Thyroid gland (tissue), 4 donors: ENCODE results near the gene GIMAP1. TPM values are rescaled to one million over a fixed set of nuclear protein-coding genes. Genes with fewer than 3 reads are reported as not detected.

Source experiments
- DNase-seq, 2 donors: peaks; one replicate each; pipeline ENCODE4 v3.0.0-alpha.2; 2019
- H3K27ac ChIP-seq, 3 donors: fragments of 200-600 bp; sonication (generic); 1 replicate in 2 of 3; 2 replicates in 1 of 3; pipeline ENCODE4 v1.5.1; 2016 to 2019; ENCODE audit warnings: mild to moderate bottlenecking in 1 of 3, moderate library complexity in 1 of 3
- H3K27me3 ChIP-seq: fragments of 200-600 bp; sonication (generic); one replicate; pipeline ENCODE4 v1.5.1; 2019
- H3K36me3 ChIP-seq, 2 donors: fragments of 200-600 bp; sonication (generic); one replicate each; pipeline ENCODE4 v1.5.1; 2016 to 2019
- H3K4me1 ChIP-seq, 2 donors: fragments of 200-600 bp; sonication (generic); one replicate each; pipeline ENCODE4 v1.5.1; 2017 to 2019
- H3K4me3 ChIP-seq, 3 donors: fragments of 200-600 bp; sonication (generic); replicated peaks in 1 of 3; 1 replicate in 2 of 3; 2 replicates in 1 of 3; pipeline ENCODE4 v1.5.1; 2016; ENCODE audit warnings: mild to moderate bottlenecking in 1 of 3
- H3K9me3 ChIP-seq: fragments of 200-600 bp; sonication (generic); one replicate; pipeline ENCODE4 v1.5.1; 2017
- CTCF ChIP-seq, 6 experiments: fragments of 200-600 bp in 3 of 6; fragments of 450-650 bp in 3 of 6; sonication (generic) in 3 of 6; IDR thresholded peaks; one replicate each; pipeline ENCODE4 v1.5.1; 2016 to 2019; ENCODE audit warnings: antibody characterized with exemption in 6 of 6, mild to moderate bottlenecking in 2 of 6, inconsistent platforms in 1 of 6, moderate library complexity in 1 of 6
- POLR2A ChIP-seq, 2 donors: fragments of 450-650 bp; IDR thresholded peaks; one replicate each; pipeline ENCODE4 v1.6.1; 2017; ENCODE audit warnings: antibody characterized with exemption in 2 of 2, mild to moderate bottlenecking in 2 of 2, moderate library complexity in 1 of 2
- WGBS, 2 donors: methylation state at CpG; one replicate each; pipeline ENCODE4 v1.1.5; 2017; 5-methylcytosine and 5-hydroxymethylcytosine counted together
- intact Hi-C: fragments of 100-400 bp; cut with DNase I; formaldehyde crosslinking; loops from one replicate; pipeline ENCODE4 v1.15.1; 2023
- total RNA-seq, 4 donors: library from RNA; depleted of rRNA; stranded (reverse); fragments of >200 nt; gene quantifications; one replicate each; pipeline ENCODE4 v1.2.3, GENCODE V29; 2016

Gene GIMAP1
- total RNA-seq, 4 donors from 2014 or later: 6.7 to 23.6 (median 9.6) TPM

GRCh38 chr7:150734254-150734653 lies 17.8 kb downstream of the GIMAP1 start:
- Histone ChIP-seq H3K4me3 (no peak overlapping the region), H3K27ac (no peak overlapping the region), H3K27me3 (no peaks in the 10 kb centered on the region), H3K36me3 (no peaks in the 10 kb centered on the region), H3K9me3 (no peaks in the 10 kb centered on the region), H3K4me1 (no peaks in the 10 kb centered on the region)
- intact Hi-C loops: no loop called here
- WGBS, 2 donors: 81 to 86% methylated on average over 3 of the region's 3 CpGs
- DNase-seq: no peak
- TF ChIP-seq CTCF (IDR thresholded peaks at IDR 0.05) (no peak), POLR2A (IDR thresholded peaks at IDR 0.05) (no peak)

GRCh38 chr7:150735596-150736358 lies 19.4 kb downstream of the GIMAP1 start:
- no peak for DNase-seq
- Histone ChIP-seq H3K4me3 (no peak overlapping the region), H3K27me3 (no peaks in the 10 kb centered on the region), H3K36me3 (no peaks in the 10 kb centered on the region), H3K27ac (peak overlapping the region in 1 of 3 donors; percentile 83), H3K9me3 (no peaks in the 10 kb centered on the region), H3K4me1 (no peaks in the 10 kb centered on the region)
- intact Hi-C loops: no loop called here
- TF ChIP-seq POLR2A (IDR thresholded peaks at IDR 0.05): no peak
- no peak for TF ChIP-seq CTCF (IDR thresholded peaks at IDR 0.05)
- WGBS, 2 donors: 50 to 57% methylated on average over 3 of the region's 3 CpGs

GRCh38 chr7:150736864-150737263 lies 20.5 kb downstream of the GIMAP1 start:
- Histone ChIP-seq H3K36me3 (peaks cover 0 to 5% of the 10 kb centered on the region in 2 donors), H3K4me3 (no peak overlapping the region), H3K27me3 (no peaks in the 10 kb centered on the region), H3K9me3 (no peaks in the 10 kb centered on the region), H3K27ac (peak overlapping the region; percentile 28 to 83 (median 64)), H3K4me1 (no peaks in the 10 kb centered on the region)
- intact Hi-C loops: no loop called here
- no peak for TF ChIP-seq POLR2A (IDR thresholded peaks at IDR 0.05)
- TF ChIP-seq CTCF (IDR thresholded peaks at IDR 0.05): no peak
- DNase-seq: no peak
- 43 to 47% methylated on average over 4 of the region's 4 CpGs for WGBS, 2 donors

GRCh38 chr7:150737265-150738055 lies 21.0 kb downstream of the GIMAP1 start, which contains the start of gene GIMAP5:
Gene GIMAP5 (plus strand): TSS chr7:150737418. CDS start chr7:150740885, 3,467 bp downstream.
- peak in 1 of 2 donors; percentile 35 for TF ChIP-seq POLR2A (IDR thresholded peaks at IDR 0.05)
- TF ChIP-seq CTCF (IDR thresholded peaks at IDR 0.05): no peak
- H3K4me3 ChIP-seq: peak within 1 kb of the TSS; percentile 15 to 23 (median 15)
- peaks cover 0 to 5% of the 10 kb centered on the region in 2 donors for H3K36me3 ChIP-seq
- 37 to 38% methylated on average over 12 to 14 of the region's 14 CpGs for WGBS, 2 donors
- H3K27me3 ChIP-seq: no peaks in the 10 kb centered on the region
- H3K27ac ChIP-seq: peak within 1 kb of the TSS; percentile 64 to 86 (median 70)
- no peaks in the 10 kb centered on the region for H3K4me1 ChIP-seq
- H3K9me3 ChIP-seq: no peaks in the 10 kb centered on the region
- intact Hi-C loops: no loop called here
- DNase-seq: peak; percentile 12 to 15
